ENCODE measurements around the gene TEF.

The TEF gene

GRCh38 chr22:41362615-41363014 is 19.1 kb upstream of the TEF start:
- no peaks in the 10 kb centered on the region for H3K9me3 ChIP-seq (ENCODE audit: low read length)
- no peaks in the 10 kb centered on the region for H4K20me1 ChIP-seq (ENCODE audit: insufficient read depth, low read length)
- H3K79me2 ChIP-seq (ENCODE audit: insufficient read depth, low read length), result no peaks in the 10 kb centered on the region
- H3K27me3 ChIP-seq (ENCODE audit: insufficient read depth, low read length), result no peaks in the 10 kb centered on the region
- H3K27ac ChIP-seq (ENCODE audit: low read depth, low read length, poor library complexity, severe bottlenecking), result no peak overlapping the region
- no peak overlapping the region for H2AFZ ChIP-seq (ENCODE audit: low read length)
- no peak overlapping the region for H3K4me2 ChIP-seq (ENCODE audit: low read length)
- no peaks in the 10 kb centered on the region for H3K9me2 ChIP-seq (ENCODE audit: low read depth, low read length)
- TF ChIP-seq CTCF (IDR thresholded peaks at IDR 0.05; ENCODE audit: low read length) (no peak), EZH2 (IDR thresholded peaks at IDR 0.05; ENCODE audit: borderline replicate concordance, low read length) (no peak)
- H3K4me1 ChIP-seq (ENCODE audit: insufficient read depth, low read length, severe bottlenecking), result peaks cover 13% of the 10 kb centered on the region
- no peak overlapping the region for H3K4me3 ChIP-seq (ENCODE audit: low read depth, low read length, poor library complexity, severe bottlenecking)
- no peaks in the 10 kb centered on the region for H3F3A ChIP-seq (ENCODE audit: insufficient read depth, low read length)
- no peak overlapping the region for H3K9ac ChIP-seq (ENCODE audit: low read length)
- no peaks in the 10 kb centered on the region; the same call in 1 of the 2 replicates for H3K36me3 ChIP-seq (ENCODE audit: insufficient read depth, low read length)

- no peaks in the 10 kb centered on the region for H3K79me2 ChIP-seq (ENCODE audit: insufficient read depth, low read length)
- no peak overlapping the region for H2AFZ ChIP-seq (ENCODE audit: low read length)
- H3F3A ChIP-seq (ENCODE audit: insufficient read depth, low read length), result no peaks in the 10 kb centered on the region
- H3K9me3 ChIP-seq (ENCODE audit: low read length), result no peaks in the 10 kb centered on the region
- no peaks in the 10 kb centered on the region for H3K27me3 ChIP-seq (ENCODE audit: insufficient read depth, low read length)
- no peak overlapping the region for H3K27ac ChIP-seq (ENCODE audit: low read depth, low read length, poor library complexity, severe bottlenecking)
- H3K4me3 ChIP-seq (ENCODE audit: low read depth, low read length, poor library complexity, severe bottlenecking), result no peak overlapping the region
- no peaks in the 10 kb centered on the region; the same call in 1 of the 2 replicates for H3K36me3 ChIP-seq (ENCODE audit: insufficient read depth, low read length)
- no peak overlapping the region for H3K9ac ChIP-seq (ENCODE audit: low read length)
- no peaks in the 10 kb centered on the region for H4K20me1 ChIP-seq (ENCODE audit: insufficient read depth, low read length)
- no peak for TF ChIP-seq EZH2 (IDR thresholded peaks at IDR 0.05; ENCODE audit: borderline replicate concordance, low read length)
- TF ChIP-seq CTCF (IDR thresholded peaks at IDR 0.05; ENCODE audit: low read length), result no peak
- H3K4me2 ChIP-seq (ENCODE audit: low read length), result no peak overlapping the region
- peaks cover 13% of the 10 kb centered on the region for H3K4me1 ChIP-seq (ENCODE audit: insufficient read depth, low read length, severe bottlenecking)
- no peaks in the 10 kb centered on the region for H3K9me2 ChIP-seq (ENCODE audit: low read depth, low read length)
Measured at GRCh38 chr22:41364233-41364632, 17.5 kb upstream of the TEF start.

- Histone ChIP-seq H3K4me3 (ENCODE audit: low read depth, low read length, poor library complexity, severe bottlenecking) (no peak overlapping the region), H3K79me2 (ENCODE audit: insufficient read depth, low read length) (no peaks in the 10 kb centered on the region), H4K20me1 (ENCODE audit: insufficient read depth, low read length) (no peaks in the 10 kb centered on the region), H3K36me3 (ENCODE audit: insufficient read depth, low read length) (no peaks in the 10 kb centered on the region; the same call in 1 of the 2 replicates), H3K27ac (ENCODE audit: low read depth, low read length, poor library complexity, severe bottlenecking) (no peak overlapping the region), H3K9me3 (ENCODE audit: low read length) (no peaks in the 10 kb centered on the region), H3K4me2 (ENCODE audit: low read length) (no peak overlapping the region), H3K9ac (ENCODE audit: low read length) (no peak overlapping the region), H2AFZ (ENCODE audit: low read length) (no peak overlapping the region), H3K27me3 (ENCODE audit: insufficient read depth, low read length) (no peaks in the 10 kb centered on the region), H3F3A (ENCODE audit: insufficient read depth, low read length) (no peaks in the 10 kb centered on the region), H3K9me2 (ENCODE audit: low read depth, low read length) (no peaks in the 10 kb centered on the region), H3K4me1 (ENCODE audit: insufficient read depth, low read length, severe bottlenecking) (peaks cover 13% of the 10 kb centered on the region)
- TF ChIP-seq CTCF (IDR thresholded peaks at IDR 0.05; ENCODE audit: low read length), result no peak
- TF ChIP-seq EZH2 (IDR thresholded peaks at IDR 0.05; ENCODE audit: borderline replicate concordance, low read length), result no peak
Measured at GRCh38 chr22:41364955-41365354, 16.8 kb upstream of the TEF start.
